A549 treated with DMSO at 1 μM for 4 hours (cell line): ENCODE data around the gene PBX2. TPM values are rescaled to one million over a fixed set of nuclear protein-coding genes. Genes with fewer than 3 reads are reported as not detected.

ENCODE experiments used
- total RNA-seq: library from RNA; stranded (reverse); fragments of 200-300 nt; extraction: Qiagen RNA extraction; gene quantifications from 5 replicates; pipeline ENCODE4 v1.2.3, GENCODE V29; 2022; ENCODE audit warnings: low read depth

PBX2 gene
- total RNA-seq: 17.0 to 21.1 TPM (median 18.5 TPM) in 5 replicates

GRCh38 chr6:32190054-32190851 lies at the start of gene PBX2:
Gene PBX2 (minus strand): TSS chr6:32190202. CDS start chr6:32189915, 287 bp downstream.

GRCh38 chr6:32223258-32224235 lies 33.5 kb upstream of the PBX2 start, which contains the start of gene NOTCH4:
Gene NOTCH4 (minus strand): TSS chr6:32224067. CDS start chr6:32223928, 139 bp downstream.

GRCh38 chr6:32192608-32193039 lies 2.6 kb upstream of the PBX2 start, which contains the start of gene GPSM3:
Gene GPSM3 (minus strand): TSS chr6:32192643. CDS start chr6:32192513, 130 bp downstream.

GRCh38 chr6:32184084-32184640 lies 5.8 kb downstream of the PBX2 start, which contains the start of gene AGER:
Gene AGER (minus strand): TSS chr6:32184253. CDS start chr6:32184222, 31 bp downstream.

GRCh38 chr6:32177788-32178546 lies 12.0 kb downstream of the PBX2 start, which contains the start of gene RNF5:
Gene RNF5 (plus strand): TSS chr6:32178405. CDS start chr6:32178512, 107 bp downstream.

GRCh38 chr6:32175711-32176475 lies 14.1 kb downstream of the PBX2 start, which contains the start of gene AGPAT1:
Gene AGPAT1 (minus strand): TSS chr6:32176084. CDS start chr6:32171496, 4,588 bp downstream.

GRCh38 chr6:32164295-32164694 lies 25.7 kb downstream of the PBX2 start, which contains the start of gene EGFL8:
Gene EGFL8 (plus strand): TSS chr6:32164595. CDS start chr6:32166166, 1,571 bp downstream.

GRCh38 chr6:32153564-32154513 lies 36.2 kb downstream of the PBX2 start, which contains the start of gene PPT2:
Gene PPT2 (plus strand): TSS chr6:32154141. CDS start chr6:32154595, 454 bp downstream.

GRCh38 chr6:32151863-32152768 lies 37.9 kb downstream of the PBX2 start, which contains the start of gene PRRT1:
Gene PRRT1 (minus strand): TSS chr6:32151939. CDS start chr6:32151827, 112 bp downstream.

Other genes starting within 250 kb of the PBX2 start
- 1.7 to 3.4 TPM (median 2.1 TPM) in 5 replicates for gene CFB, start 244.1 kb downstream of the PBX2 start, total RNA-seq
- 74.0 to 87.1 TPM (median 79.5 TPM) in 5 replicates for gene NELFE, start 231.2 kb downstream of the PBX2 start, total RNA-seq
- 22.6 to 27.8 TPM (median 24.2 TPM) in 5 replicates for gene SKIC2, start 231.0 kb downstream of the PBX2 start, total RNA-seq
- gene DXO, start 218.1 kb downstream of the PBX2 start, total RNA-seq: 11.1 to 12.8 TPM (median 12.1 TPM) in 5 replicates
- 1.00 to 1.6 TPM (median 1.2 TPM) in 5 replicates for gene C4A, start 208.1 kb downstream of the PBX2 start, total RNA-seq
- 0.72 to 1.2 TPM (median 0.84 TPM) in 5 replicates for gene C4B, start 175.4 kb downstream of the PBX2 start, total RNA-seq
- gene CYP21A2, start 151.8 kb downstream of the PBX2 start, total RNA-seq: 0.06 TPM in 1 of 5 replicates, not detected in the others
- 0.38 to 1.0 TPM (median 0.69 TPM) in 5 replicates for gene TNXB, start 80.9 kb downstream of the PBX2 start, total RNA-seq
- 28.7 to 38.6 TPM (median 35.4 TPM) in 5 replicates for gene ATF6B, start 62.0 kb downstream of the PBX2 start, total RNA-seq
- gene FKBPL, start 59.9 kb downstream of the PBX2 start, total RNA-seq: 7.2 to 9.2 TPM (median 8.4 TPM) in 5 replicates
- 0.58 to 0.95 TPM (median 0.74 TPM) in 5 replicates for gene PRRT1, start 38.3 kb downstream of the PBX2 start, total RNA-seq
- gene PPT2, start 36.1 kb downstream of the PBX2 start, total RNA-seq: 8.4 to 10.4 TPM (median 8.8 TPM) in 5 replicates
- gene EGFL8, start 25.6 kb downstream of the PBX2 start, total RNA-seq: 0.73 to 2.2 TPM (median 1.5 TPM) in 5 replicates
- gene AGPAT1, start 14.1 kb downstream of the PBX2 start, total RNA-seq: 33.2 to 42.8 TPM (median 39.6 TPM) in 5 replicates
- gene RNF5, start 11.8 kb downstream of the PBX2 start, total RNA-seq: 36.2 to 45.9 TPM (median 44.5 TPM) in 5 replicates
- 1.4 to 2.3 TPM (median 2.1 TPM) in 5 replicates for gene AGER, start 5.9 kb downstream of the PBX2 start, total RNA-seq
- gene GPSM3, start 2.4 kb upstream of the PBX2 start, total RNA-seq: 0.24 to 0.55 TPM (median 0.34 TPM) in 5 replicates
- gene NOTCH4, start 33.9 kb upstream of the PBX2 start, total RNA-seq: 0.47 to 0.78 TPM (median 0.69 TPM) in 5 replicates
- not detected in 5 replicates for gene TSBP1, start 181.7 kb upstream of the PBX2 start, total RNA-seq
- not detected in 5 replicates for gene BTNL2, start 217.0 kb upstream of the PBX2 start, total RNA-seq
- not detected in 5 replicates for gene HLA-DRA, start 249.7 kb upstream of the PBX2 start, total RNA-seq